Measurements from ENCODE around the gene GNG11.
"Not testable (repeated sequence)": the region's sequence is repeated elsewhere in the genome, so short reads cannot be mapped to it uniquely, and the experiment has no call there.

Gene GNG11

DNA sequence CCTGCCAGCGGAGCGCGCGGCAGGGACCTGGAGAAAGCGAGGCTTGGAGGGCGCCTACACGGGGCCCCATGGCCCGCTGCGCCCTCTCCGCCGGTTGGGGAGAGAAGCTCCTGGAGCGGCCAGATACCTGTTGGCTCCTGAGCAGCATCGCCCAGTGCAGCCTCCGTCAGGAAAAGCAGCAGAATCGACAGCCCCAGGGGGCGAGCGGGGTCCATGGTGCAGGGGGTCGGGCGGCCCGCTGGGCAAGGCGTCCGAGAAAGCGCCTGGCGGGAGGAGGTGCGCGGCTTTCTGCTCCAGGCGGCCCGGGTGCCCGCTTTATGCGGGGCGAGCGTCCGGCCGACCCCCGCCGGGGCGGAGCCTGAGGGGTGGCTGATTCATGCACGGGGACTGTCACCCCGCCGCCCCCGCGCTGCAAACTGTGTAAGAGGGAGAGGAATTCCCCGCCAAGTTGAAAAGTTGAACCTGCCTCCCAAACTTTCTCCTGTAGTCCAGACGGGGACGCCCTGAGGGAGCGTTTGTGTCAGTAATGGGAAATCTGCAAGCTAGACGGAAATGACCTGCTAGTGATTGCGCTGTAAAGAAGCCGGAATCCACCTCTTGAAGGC is 31.0 kb upstream of the GNG11 start, which contains the start of gene TFPI2:
TSS of gene TFPI2 (minus strand) at position 290 of the 605 bp plus-strand sequence. CDS start at position 215, 75 bp downstream.
- Histone ChIP-seq H3K4me1 (ENCODE audit: control insufficient read depth, insufficient read depth, low read length) (peaks cover 2% of the 10 kb centered on the region), H3K9me3 (ENCODE audit: control insufficient read depth in 2 of 2, low read length in 2 of 2) (no peaks in the 10 kb centered on the region), H3K4me3 (ENCODE audit: low read length in 2 of 2) (peak within 1 kb of the TSS; percentile 67 to 73), H3K27ac (ENCODE audit: low read length) (no peak within 1 kb of the TSS), H3K9ac (ENCODE audit: low read length in 2 of 2) (no peak within 1 kb of the TSS), H3K27me3 (ENCODE audit: control insufficient read depth in 1 of 2, insufficient read depth in 2 of 2, low read length in 2 of 2) (peaks cover 4 to 9% of the 10 kb centered on the region in 2 donors), H3K36me3 (ENCODE audit: control insufficient read depth in 2 of 2, insufficient read depth in 2 of 2, low read length in 2 of 2) (no peaks in the 10 kb centered on the region)

DNA sequence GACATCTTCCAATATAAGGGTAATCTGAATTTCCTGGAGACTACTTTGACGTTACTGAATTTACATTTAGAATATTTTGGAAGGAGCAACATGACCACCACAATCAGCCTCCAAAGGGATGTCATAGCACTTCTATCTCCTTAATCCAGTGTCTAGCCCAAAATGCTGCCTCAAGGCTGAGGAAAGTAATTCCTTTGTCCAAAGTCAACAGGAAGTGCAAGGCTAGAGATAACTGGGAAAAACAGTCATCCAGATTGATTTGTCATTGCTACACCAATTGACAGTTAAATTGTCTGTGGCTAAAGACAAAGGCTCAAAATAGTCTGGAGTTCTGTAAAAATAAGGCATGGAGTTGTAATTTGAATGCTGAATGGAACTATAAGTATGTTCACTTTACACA is 27.1 kb upstream of the GNG11 start:
- no peak overlapping the region for H3K9ac ChIP-seq (ENCODE audit: low read length in 2 of 2)
- H3K36me3 ChIP-seq (ENCODE audit: control insufficient read depth in 2 of 2, insufficient read depth in 2 of 2, low read length in 2 of 2), result no peaks in the 10 kb centered on the region
- no peak overlapping the region for H3K4me3 ChIP-seq (ENCODE audit: low read length in 2 of 2)
- no peaks in the 10 kb centered on the region for H3K9me3 ChIP-seq (ENCODE audit: control insufficient read depth in 2 of 2, low read length in 2 of 2)
- peaks cover 2% of the 10 kb centered on the region for H3K4me1 ChIP-seq (ENCODE audit: control insufficient read depth, insufficient read depth, low read length)
- peaks cover 4 to 9% of the 10 kb centered on the region in 2 donors for H3K27me3 ChIP-seq (ENCODE audit: control insufficient read depth in 1 of 2, insufficient read depth in 2 of 2, low read length in 2 of 2)
- no peak overlapping the region for H3K27ac ChIP-seq (ENCODE audit: low read length)

DNA sequence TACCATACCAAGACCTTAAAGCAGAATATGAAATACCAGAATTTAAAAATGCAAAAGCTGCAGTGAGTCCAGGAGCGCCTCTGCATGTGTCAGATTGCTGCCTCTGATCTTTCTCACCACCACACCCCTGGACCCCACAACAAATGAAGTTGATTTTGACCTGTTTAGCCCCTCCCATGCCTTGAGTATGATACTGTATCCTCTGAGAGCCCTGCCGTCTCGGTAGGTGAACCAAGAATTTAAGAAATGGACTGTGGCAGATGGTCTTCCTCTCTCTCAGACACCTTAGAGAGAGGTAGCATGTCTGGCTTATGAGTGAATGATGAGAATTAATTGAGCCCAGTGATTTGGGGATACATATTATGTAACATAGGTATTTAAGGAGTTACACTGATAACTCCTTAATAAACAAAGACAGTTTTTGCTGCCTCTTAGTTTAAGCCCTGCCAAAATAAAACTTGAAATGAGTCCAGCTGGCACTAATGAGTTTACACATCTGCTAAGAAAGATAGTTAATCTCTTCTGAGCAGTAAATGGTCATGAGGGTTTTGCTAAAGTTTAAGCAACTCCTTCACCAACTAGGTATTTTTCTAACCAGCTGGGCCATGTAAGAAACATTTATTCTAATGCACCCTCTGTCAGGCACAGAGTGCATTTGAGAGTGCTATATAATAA is 26.4 kb upstream of the GNG11 start:
- Histone ChIP-seq H3K4me1 (ENCODE audit: control insufficient read depth, insufficient read depth, low read length) (peaks cover 2% of the 10 kb centered on the region), H3K27ac (ENCODE audit: low read length) (no peak overlapping the region), H3K9me3 (ENCODE audit: control insufficient read depth in 2 of 2, low read length in 2 of 2) (no peaks in the 10 kb centered on the region)

DNA sequence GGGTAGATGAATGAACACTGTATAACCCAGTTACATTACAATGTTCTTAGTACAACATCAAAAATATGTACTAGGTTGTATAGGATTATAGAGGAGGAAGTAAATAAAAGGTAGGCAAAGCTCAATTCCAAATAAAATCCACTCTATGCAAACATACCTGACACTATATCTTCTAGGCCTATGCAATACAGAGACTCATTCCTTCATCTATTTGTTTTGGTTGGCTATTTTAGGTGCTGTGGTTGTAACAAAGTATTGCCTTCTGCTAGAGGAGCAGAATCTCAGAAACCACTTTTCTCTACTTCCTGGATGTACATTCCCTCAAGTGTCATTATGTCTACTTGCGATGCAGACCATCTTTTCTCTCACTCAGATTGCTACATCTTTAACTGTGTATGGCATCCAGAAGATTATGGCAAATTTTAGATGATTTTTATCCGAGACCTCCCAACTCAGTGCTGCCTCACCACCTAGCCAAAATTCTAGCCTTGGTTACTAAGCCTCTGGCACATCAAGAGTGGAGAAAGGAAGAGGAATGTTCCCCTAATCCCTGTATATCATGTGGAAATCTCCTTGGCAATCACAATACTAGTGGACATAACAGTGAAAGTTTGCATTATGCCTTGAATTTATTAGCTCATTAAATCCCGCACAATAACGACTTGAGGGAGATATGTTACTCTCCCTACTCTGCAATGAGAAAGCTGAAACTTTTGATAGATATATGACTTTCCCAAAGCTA is 25.5 kb upstream of the GNG11 start:
- H3K36me3 ChIP-seq (ENCODE audit: control insufficient read depth in 2 of 2, insufficient read depth in 2 of 2, low read length in 2 of 2), result no peaks in the 10 kb centered on the region
- no peak overlapping the region for H3K9ac ChIP-seq (ENCODE audit: low read length in 2 of 2)
- H3K9me3 ChIP-seq (ENCODE audit: control insufficient read depth in 2 of 2, low read length in 2 of 2), result no peaks in the 10 kb centered on the region
- no peak overlapping the region for H3K27ac ChIP-seq (ENCODE audit: low read length)
- H3K4me1 ChIP-seq (ENCODE audit: control insufficient read depth, insufficient read depth, low read length), result no peaks in the 10 kb centered on the region
- peaks cover 0 to 2% of the 10 kb centered on the region in 2 donors for H3K27me3 ChIP-seq (ENCODE audit: control insufficient read depth in 1 of 2, insufficient read depth in 2 of 2, low read length in 2 of 2)
- no peak overlapping the region for H3K4me3 ChIP-seq (ENCODE audit: low read length in 2 of 2)

More for the DNA sequence above, 26.4 kb upstream of the GNG11 start:
- Histone ChIP-seq H3K9ac (ENCODE audit: low read length in 2 of 2) (no peak overlapping the region), H3K4me3 (ENCODE audit: low read length in 2 of 2) (no peak overlapping the region), H3K36me3 (ENCODE audit: control insufficient read depth in 2 of 2, insufficient read depth in 2 of 2, low read length in 2 of 2) (no peaks in the 10 kb centered on the region), H3K27me3 (ENCODE audit: control insufficient read depth in 1 of 2, insufficient read depth in 2 of 2, low read length in 2 of 2) (peaks cover 4 to 5% of the 10 kb centered on the region in 2 donors)

DNA sequence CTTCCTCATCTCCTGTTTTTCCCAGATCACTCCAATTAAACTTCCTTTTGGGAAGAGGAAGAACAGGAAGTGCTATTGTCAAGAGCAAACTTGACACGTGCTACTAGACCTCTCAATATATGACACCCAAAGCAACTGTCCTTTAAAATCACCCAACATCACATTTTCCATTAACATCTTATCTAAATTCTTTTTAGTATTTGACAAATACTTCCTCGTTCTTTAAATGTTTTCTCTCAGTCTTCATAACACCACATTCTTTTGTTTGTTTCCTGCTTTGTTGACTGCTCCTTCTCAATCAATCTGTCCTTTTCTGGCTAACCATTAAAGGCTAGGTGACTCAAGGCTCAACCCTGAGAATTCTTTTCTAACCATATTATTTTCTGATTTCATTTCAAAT is 23.9 kb upstream of the GNG11 start:
- Histone ChIP-seq H3K27me3 (ENCODE audit: control insufficient read depth in 1 of 2, insufficient read depth in 2 of 2, low read length in 2 of 2) (peaks cover 0 to 2% of the 10 kb centered on the region in 2 donors), H3K9ac (ENCODE audit: low read length in 2 of 2) (no peak overlapping the region), H3K4me1 (ENCODE audit: control insufficient read depth, insufficient read depth, low read length) (no peaks in the 10 kb centered on the region), H3K4me3 (ENCODE audit: low read length in 2 of 2) (no peak overlapping the region), H3K36me3 (ENCODE audit: control insufficient read depth in 2 of 2, insufficient read depth in 2 of 2, low read length in 2 of 2) (no peaks in the 10 kb centered on the region), H3K27ac (ENCODE audit: low read length) (no peak overlapping the region), H3K9me3 (ENCODE audit: control insufficient read depth in 2 of 2, low read length in 2 of 2) (no peaks in the 10 kb centered on the region)

DNA sequence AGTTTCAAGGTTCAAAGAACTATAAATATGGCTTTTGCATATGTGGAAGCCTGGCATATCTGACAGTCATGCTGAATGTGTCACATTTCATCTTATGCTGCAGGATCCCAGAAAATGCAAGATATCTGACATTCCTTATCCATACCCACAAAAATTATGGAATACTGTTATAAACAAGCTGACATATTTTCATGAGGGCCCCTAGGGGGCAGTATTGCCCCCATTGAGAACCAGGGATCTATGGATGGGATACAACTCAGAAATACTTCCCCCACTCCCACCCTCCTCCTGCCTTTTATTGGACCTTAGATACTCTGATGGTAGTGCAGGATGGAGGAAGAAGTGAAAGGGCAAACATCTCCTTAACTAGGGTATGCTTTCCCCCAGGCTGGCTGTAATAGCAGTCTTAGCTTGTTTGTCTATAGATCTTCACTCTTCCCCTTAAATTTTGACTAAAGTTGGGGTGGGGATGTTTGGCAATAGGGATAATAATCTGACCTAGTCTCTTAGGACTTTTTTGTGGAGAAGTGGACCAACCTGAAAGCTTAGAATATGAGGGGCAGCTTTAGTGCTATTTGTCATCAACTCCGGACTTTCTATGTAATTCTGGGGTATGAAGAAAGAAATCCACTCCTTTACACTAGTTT is 18.6 kb upstream of the GNG11 start:
- H3K36me3 ChIP-seq (ENCODE audit: control insufficient read depth in 2 of 2, insufficient read depth in 2 of 2, low read length in 2 of 2), result no peaks in the 10 kb centered on the region
- H3K27me3 ChIP-seq (ENCODE audit: control insufficient read depth in 1 of 2, insufficient read depth in 2 of 2, low read length in 2 of 2), result no peaks in the 10 kb centered on the region
- no peak overlapping the region for H3K4me3 ChIP-seq (ENCODE audit: low read length in 2 of 2)
- no peak overlapping the region for H3K9ac ChIP-seq (ENCODE audit: low read length in 2 of 2)
- no peaks in the 10 kb centered on the region for H3K4me1 ChIP-seq (ENCODE audit: control insufficient read depth, insufficient read depth, low read length)
- no peaks in the 10 kb centered on the region for H3K9me3 ChIP-seq (ENCODE audit: control insufficient read depth in 2 of 2, low read length in 2 of 2)
- H3K27ac ChIP-seq (ENCODE audit: low read length), result no peak overlapping the region

DNA sequence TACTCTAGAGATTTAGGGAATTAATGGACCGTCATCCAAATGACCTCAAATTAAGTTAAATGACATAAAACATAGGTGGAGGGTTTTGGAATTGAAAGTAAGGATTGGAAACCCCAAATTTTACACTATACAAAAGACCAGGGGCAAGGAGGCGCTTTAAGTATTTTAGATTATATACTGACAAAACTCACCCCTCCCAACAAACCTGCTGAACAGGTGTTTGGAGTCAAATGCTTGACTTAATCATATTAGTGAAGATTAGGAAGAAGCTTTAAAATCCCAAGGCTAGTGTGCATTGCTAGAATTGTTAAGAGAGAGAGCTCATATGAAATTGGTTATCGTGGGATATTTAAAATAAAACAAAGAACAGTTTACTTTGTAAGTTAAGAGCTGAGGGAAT is 15.3 kb upstream of the GNG11 start, which contains the start of gene GNGT1:
TSS of gene GNGT1 (plus strand) at position 301 of the 400 bp plus-strand sequence. CDS start 180 bp downstream, outside the sequence.
- Histone ChIP-seq H3K27ac (ENCODE audit: low read length) (no peak within 1 kb of the TSS), H3K9ac (ENCODE audit: low read length in 2 of 2) (no peak within 1 kb of the TSS), H3K27me3 (ENCODE audit: control insufficient read depth in 1 of 2, insufficient read depth in 2 of 2, low read length in 2 of 2) (no peaks in the 10 kb centered on the region)

DNA sequence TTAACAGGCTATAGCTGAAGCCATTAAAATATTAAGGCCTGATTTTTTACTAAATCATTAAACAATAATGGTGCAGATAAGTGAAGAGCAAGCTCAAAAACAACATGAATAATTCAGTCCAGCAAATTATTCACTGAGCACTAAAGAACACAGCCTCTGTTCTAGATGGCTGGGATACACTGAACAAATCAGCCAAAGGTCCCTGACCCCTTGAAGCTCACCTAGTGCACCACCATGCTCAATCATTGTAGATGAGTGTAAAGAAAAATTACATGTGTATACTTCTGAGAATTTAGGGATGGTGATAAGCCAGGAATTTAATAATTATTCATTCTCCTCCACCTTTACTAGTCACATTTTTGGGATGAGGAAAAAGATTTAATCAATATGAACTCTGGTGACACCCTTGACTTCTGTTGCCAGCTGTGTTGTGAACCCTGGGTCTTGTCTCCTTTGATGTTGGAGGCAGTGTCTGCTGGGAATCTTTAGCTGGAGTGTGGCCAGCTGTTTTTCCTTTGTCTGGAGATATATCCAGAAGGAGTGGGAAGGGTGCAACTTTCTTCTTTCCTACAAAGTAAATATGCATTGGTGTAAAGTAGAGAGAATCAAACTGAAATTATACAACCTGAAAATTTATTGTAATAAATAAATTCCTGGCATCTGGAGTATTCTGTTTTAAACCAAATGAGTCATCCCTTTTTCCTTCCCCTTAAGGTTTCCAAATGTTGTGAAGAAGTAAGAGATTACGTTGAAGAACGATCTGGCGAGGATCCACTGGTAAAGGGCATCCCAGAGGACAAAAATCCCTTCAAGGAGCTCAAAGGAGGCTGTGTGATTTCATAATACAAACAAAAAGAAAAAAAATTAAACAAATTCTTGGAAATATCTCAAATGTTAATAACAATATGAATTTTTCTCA is 11.2 kb upstream of the GNG11 start:
- Histone ChIP-seq H3K9ac (ENCODE audit: low read length in 2 of 2) (no peak overlapping the region), H3K36me3 (ENCODE audit: control insufficient read depth in 2 of 2, insufficient read depth in 2 of 2, low read length in 2 of 2) (no peaks in the 10 kb centered on the region), H3K27me3 (ENCODE audit: control insufficient read depth in 1 of 2, insufficient read depth in 2 of 2, low read length in 2 of 2) (no peaks in the 10 kb centered on the region), H3K4me3 (ENCODE audit: low read length in 2 of 2) (no peak overlapping the region), H3K4me1 (ENCODE audit: control insufficient read depth, insufficient read depth, low read length) (peaks cover 5% of the 10 kb centered on the region), H3K9me3 (ENCODE audit: control insufficient read depth in 2 of 2, low read length in 2 of 2) (no peaks in the 10 kb centered on the region), H3K27ac (ENCODE audit: low read length) (no peak overlapping the region)

More for the DNA sequence above, 15.3 kb upstream of the GNG11 start, which contains the start of gene GNGT1:
- H3K4me1 ChIP-seq (ENCODE audit: control insufficient read depth, insufficient read depth, low read length), result no peaks in the 10 kb centered on the region
- H3K9me3 ChIP-seq (ENCODE audit: control insufficient read depth in 2 of 2, low read length in 2 of 2), result no peaks in the 10 kb centered on the region
- no peaks in the 10 kb centered on the region for H3K36me3 ChIP-seq (ENCODE audit: control insufficient read depth in 2 of 2, insufficient read depth in 2 of 2, low read length in 2 of 2)
- H3K4me3 ChIP-seq (ENCODE audit: low read length in 2 of 2), result no peak within 1 kb of the TSS

DNA sequence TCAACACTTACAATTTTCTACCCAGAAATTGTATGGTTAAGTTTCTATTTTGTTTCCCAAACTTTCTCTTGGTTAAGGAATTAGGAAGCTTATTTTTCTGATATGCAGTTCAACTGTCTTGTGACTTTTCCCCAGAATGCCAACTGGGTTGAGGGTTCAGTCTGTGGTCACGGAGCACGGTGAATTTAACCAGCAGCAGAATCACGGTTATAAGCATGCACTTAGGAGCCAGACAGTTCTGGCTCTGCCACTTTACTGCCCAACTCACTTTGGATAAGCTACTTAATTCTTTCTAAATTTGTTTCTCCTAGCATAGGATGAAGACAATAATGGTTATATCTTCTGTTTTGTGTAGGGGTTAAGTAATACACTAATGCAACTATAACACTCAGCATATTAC is 10.3 kb upstream of the GNG11 start:
- not testable (repeated sequence) for H3K27ac ChIP-seq (ENCODE audit: low read length); H3K36me3 ChIP-seq (ENCODE audit: control insufficient read depth in 2 of 2, insufficient read depth in 2 of 2, low read length in 2 of 2); H3K27me3 ChIP-seq (ENCODE audit: control insufficient read depth in 1 of 2, insufficient read depth in 2 of 2, low read length in 2 of 2); H3K9ac ChIP-seq (ENCODE audit: low read length in 2 of 2); H3K4me1 ChIP-seq (ENCODE audit: control insufficient read depth, insufficient read depth, low read length); H3K9me3 ChIP-seq (ENCODE audit: control insufficient read depth in 2 of 2, low read length in 2 of 2); H3K4me3 ChIP-seq (ENCODE audit: low read length in 2 of 2)

DNA sequence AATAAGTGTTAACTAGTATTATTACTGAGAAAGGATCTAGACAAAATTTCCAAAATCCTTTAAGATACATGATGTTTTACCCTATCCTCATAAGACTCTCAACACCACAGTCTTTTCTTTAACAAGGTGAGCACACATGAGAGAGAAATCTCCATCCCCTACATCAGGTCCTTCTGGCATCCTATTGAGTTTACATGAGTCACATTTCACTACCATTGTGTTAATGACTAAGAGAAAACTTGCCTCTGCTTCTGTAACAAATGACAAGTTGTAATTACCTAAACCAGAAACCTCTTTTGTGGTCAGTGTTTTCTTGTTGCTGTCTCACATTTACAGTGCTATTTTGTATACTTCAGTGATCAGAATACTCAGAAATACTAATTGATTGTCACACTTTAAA is 9.9 kb upstream of the GNG11 start:
- H3K4me1 ChIP-seq (ENCODE audit: control insufficient read depth, insufficient read depth, low read length); H3K36me3 ChIP-seq (ENCODE audit: control insufficient read depth in 2 of 2, insufficient read depth in 2 of 2, low read length in 2 of 2); H3K27ac ChIP-seq (ENCODE audit: low read length); H3K9ac ChIP-seq (ENCODE audit: low read length in 2 of 2); H3K27me3 ChIP-seq (ENCODE audit: control insufficient read depth in 1 of 2, insufficient read depth in 2 of 2, low read length in 2 of 2); H3K4me3 ChIP-seq (ENCODE audit: low read length in 2 of 2); H3K9me3 ChIP-seq (ENCODE audit: control insufficient read depth in 2 of 2, low read length in 2 of 2): not testable (repeated sequence)

Data from stomach smooth muscle (tissue), 2 donors.